ENCODE data around the gene EPAS1.

The EPAS1 gene

DNA sequence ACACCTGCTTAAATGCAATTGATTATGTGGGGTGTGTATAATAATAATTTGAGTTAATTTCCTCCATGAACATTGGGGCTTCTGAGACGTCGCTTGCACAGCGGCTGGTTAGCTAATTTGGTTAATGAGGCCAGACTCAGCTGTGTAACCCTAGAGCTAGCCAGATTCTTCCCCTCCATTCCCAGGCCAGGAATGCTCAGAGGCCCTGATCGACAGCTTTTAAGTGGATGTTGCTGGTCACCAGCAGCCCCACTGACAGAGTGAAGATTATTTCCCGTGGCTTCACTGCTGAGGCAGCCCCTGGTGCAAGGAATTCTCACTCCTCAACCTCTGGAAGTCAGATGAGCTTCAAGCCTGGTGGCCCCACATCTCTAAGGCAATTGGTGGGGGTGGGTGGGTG is 12.4 kb upstream of the EPAS1 start:
- intact Hi-C loops (cut with DNase I; ENCODE audit: low total_unique reads), result no loop called here
- H3K27ac ChIP-seq, result no peak overlapping the region
- no peak for DNase-seq
- no peaks in the 10 kb centered on the region for H3K27me3 ChIP-seq
- no peaks in the 10 kb centered on the region for H3K36me3 ChIP-seq
- H3K9me3 ChIP-seq, result no peaks in the 10 kb centered on the region
- no peak for TF ChIP-seq CTCF (IDR thresholded peaks at IDR 0.05)
- no peaks in the 10 kb centered on the region for H3K4me1 ChIP-seq
- H3K4me3 ChIP-seq, result no peak overlapping the region

DNA sequence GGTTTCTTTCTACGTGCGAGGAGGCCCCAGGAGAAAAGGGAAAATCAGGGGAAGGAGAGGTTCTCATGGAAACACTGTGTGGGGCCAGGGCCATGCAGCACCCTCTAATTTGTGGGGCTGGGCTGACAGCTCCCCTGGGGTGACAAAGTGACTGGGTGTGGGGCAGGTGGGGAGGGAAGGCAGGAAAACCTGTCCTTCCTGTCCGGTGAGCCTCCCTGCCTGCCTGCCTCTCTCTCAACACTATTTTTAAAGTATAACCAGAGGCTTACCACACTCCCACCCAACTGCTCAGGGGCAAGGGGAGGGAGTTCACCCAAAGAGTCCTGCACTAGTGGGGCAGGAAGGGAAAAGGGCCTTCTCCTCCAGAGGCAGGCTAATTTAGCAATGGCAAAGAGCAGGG is 10.5 kb upstream of the EPAS1 start:
- no peak for DNase-seq
- Histone ChIP-seq H3K27me3 (no peaks in the 10 kb centered on the region), H3K4me1 (no peaks in the 10 kb centered on the region), H3K9me3 (no peaks in the 10 kb centered on the region), H3K36me3 (no peaks in the 10 kb centered on the region), H3K4me3 (no peak overlapping the region), H3K27ac (no peak overlapping the region)
- TF ChIP-seq CTCF (IDR thresholded peaks at IDR 0.05), result no peak
- intact Hi-C loops (cut with DNase I; ENCODE audit: low total_unique reads), result no loop called here

- Histone ChIP-seq H3K9me3 (no peaks in the 10 kb centered on the region), H3K36me3 (no peaks in the 10 kb centered on the region), H3K27me3 (no peaks in the 10 kb centered on the region), H3K4me3 (no peak overlapping the region), H3K27ac (no peak overlapping the region), H3K4me1 (no peaks in the 10 kb centered on the region)
- TF ChIP-seq CTCF (IDR thresholded peaks at IDR 0.05), result no peak
- DNase-seq, result no peak
- intact Hi-C loops (cut with DNase I; ENCODE audit: low total_unique reads), result loop anchor here (5.0 to 10.0 kb wide), 3 partner anchors 55 to 278 kb away; no protein-coding TSS in a partner anchor
These were observed 7.1 kb upstream of the EPAS1 start for GRCh38 chr2:46290078-46290477.

GRCh38 chr2:46293466-46293865 is 3.7 kb upstream of the EPAS1 start:
- intact Hi-C loops (cut with DNase I; ENCODE audit: low total_unique reads), result loop anchor here (5.0 to 10.0 kb wide), 3 partner anchors 59 to 281 kb away; no protein-coding TSS in a partner anchor
- no peaks in the 10 kb centered on the region for H3K36me3 ChIP-seq
- DNase-seq, result no peak

GRCh38 chr2:46294176-46294836 is 2.9 kb upstream of the EPAS1 start:
- Histone ChIP-seq H3K27ac (no peak overlapping the region), H3K4me1 (peaks cover 0 to 6% (median 2%) of the 10 kb centered on the region in 4 donors), H3K27me3 (no peaks in the 10 kb centered on the region), H3K9me3 (no peaks in the 10 kb centered on the region), H3K36me3 (no peaks in the 10 kb centered on the region), H3K4me3 (no peak overlapping the region)
- intact Hi-C loops (cut with DNase I; ENCODE audit: low total_unique reads), result loop anchor here (5.0 to 10.0 kb wide), 3 partner anchors 60 to 282 kb away; no protein-coding TSS in a partner anchor
- DNase-seq, result no peak
- TF ChIP-seq CTCF (IDR thresholded peaks at IDR 0.05), result peak; percentile 23 to 24

More at GRCh38 chr2:46293466-46293865, 3.7 kb upstream of the EPAS1 start:
- H3K27ac ChIP-seq, result no peak overlapping the region
- H3K9me3 ChIP-seq, result no peaks in the 10 kb centered on the region
- no peak for TF ChIP-seq CTCF (IDR thresholded peaks at IDR 0.05)
- H3K27me3 ChIP-seq, result no peaks in the 10 kb centered on the region
- peaks cover 0 to 6% (median 2%) of the 10 kb centered on the region in 4 donors for H3K4me1 ChIP-seq
- no peak overlapping the region for H3K4me3 ChIP-seq

Data from tibial artery (tissue), 4 donors.